ENCODE measurements around the gene PUS1.

The PUS1 gene

GRCh38 chr12:131909081-131909751, 19.9 kb upstream of the PUS1 start:
- TF ChIP-seq, protein P1, sequence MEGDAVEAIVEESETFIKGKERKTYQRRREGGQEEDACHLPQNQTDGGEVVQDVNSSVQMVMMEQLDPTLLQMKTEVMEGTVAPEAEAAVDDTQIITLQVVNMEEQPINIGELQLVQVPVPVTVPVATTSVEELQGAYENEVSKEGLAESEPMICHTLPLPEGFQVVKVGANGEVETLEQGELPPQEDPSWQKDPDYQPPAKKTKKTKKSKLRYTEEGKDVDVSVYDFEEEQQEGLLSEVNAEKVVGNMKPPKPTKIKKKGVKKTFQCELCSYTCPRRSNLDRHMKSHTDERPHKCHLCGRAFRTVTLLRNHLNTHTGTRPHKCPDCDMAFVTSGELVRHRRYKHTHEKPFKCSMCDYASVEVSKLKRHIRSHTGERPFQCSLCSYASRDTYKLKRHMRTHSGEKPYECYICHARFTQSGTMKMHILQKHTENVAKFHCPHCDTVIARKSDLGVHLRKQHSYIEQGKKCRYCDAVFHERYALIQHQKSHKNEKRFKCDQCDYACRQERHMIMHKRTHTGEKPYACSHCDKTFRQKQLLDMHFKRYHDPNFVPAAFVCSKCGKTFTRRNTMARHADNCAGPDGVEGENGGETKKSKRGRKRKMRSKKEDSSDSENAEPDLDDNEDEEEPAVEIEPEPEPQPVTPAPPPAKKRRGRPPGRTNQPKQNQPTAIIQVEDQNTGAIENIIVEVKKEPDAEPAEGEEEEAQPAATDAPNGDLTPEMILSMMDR (IDR thresholded peaks at IDR 0.05), result no peak
- Histone ChIP-seq H3K27me3 (no peaks in the 10 kb centered on the region), H3K4me3 (no peak overlapping the region), H3K27ac (no peak overlapping the region), H3K4me1 (peaks cover 6 to 27% (median 18%) of the 10 kb centered on the region in 4 donors), H3K36me3 (peaks cover 54 to 90% (median 79%) of the 10 kb centered on the region in 3 donors), H3K9me3 (no peaks in the 10 kb centered on the region)
- peak; percentile 13 to 62 for DNase-seq
- intact Hi-C loops (cut with DNase I; ENCODE audit: low total_unique reads), result no loop called here

DNA sequence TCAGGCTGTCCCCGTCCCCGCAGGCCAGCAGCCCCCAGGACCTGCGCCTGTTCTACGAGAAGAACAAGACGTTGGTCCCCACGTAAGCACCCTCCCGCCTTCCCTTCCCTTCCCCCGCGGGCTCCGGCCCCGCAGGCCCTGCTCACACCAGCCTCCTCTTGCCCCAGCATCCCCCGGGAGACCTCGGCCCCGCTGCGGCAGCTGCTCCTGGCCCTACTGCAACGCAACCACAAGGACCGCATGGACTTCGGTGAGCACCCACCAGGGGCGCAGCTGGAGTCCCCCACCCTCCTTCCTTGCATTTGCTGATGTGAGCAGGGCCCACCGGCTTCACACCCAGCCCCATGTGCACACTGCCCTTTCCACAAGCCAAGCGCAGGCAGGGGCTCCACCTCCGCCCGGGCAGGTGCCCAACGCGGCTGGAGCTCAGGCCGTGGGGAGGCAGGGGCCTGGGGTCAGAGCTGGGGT, 19.3 kb upstream of the PUS1 start:
- no peak for DNase-seq
- intact Hi-C loops (cut with DNase I; ENCODE audit: low total_unique reads), result no loop called here
- no peaks in the 10 kb centered on the region for H3K27me3 ChIP-seq
- no peak overlapping the region for H3K4me3 ChIP-seq
- H3K4me1 ChIP-seq, result peaks cover 6 to 21% (median 15%) of the 10 kb centered on the region in 4 donors
- TF ChIP-seq, protein P1 (IDR thresholded peaks at IDR 0.05), result no peak
- no peaks in the 10 kb centered on the region for H3K9me3 ChIP-seq
- no peak overlapping the region for H3K27ac ChIP-seq
- peaks cover 60 to 96% (median 85%) of the 10 kb centered on the region in 3 donors for H3K36me3 ChIP-seq

- Histone ChIP-seq H3K4me1 (peaks cover 6 to 17% (median 13%) of the 10 kb centered on the region in 4 donors), H3K36me3 (peaks cover 67 to 97% (median 92%) of the 10 kb centered on the region in 3 donors), H3K27ac (no peak overlapping the region), H3K4me3 (no peak overlapping the region), H3K27me3 (no peaks in the 10 kb centered on the region), H3K9me3 (no peaks in the 10 kb centered on the region)
- no peak for DNase-seq
- TF ChIP-seq, protein P1 (IDR thresholded peaks at IDR 0.05), result no peak
- intact Hi-C loops (cut with DNase I; ENCODE audit: low total_unique reads), result no loop called here
Measured at GRCh38 chr12:131910302-131911027, 18.6 kb upstream of the PUS1 start.

DNA sequence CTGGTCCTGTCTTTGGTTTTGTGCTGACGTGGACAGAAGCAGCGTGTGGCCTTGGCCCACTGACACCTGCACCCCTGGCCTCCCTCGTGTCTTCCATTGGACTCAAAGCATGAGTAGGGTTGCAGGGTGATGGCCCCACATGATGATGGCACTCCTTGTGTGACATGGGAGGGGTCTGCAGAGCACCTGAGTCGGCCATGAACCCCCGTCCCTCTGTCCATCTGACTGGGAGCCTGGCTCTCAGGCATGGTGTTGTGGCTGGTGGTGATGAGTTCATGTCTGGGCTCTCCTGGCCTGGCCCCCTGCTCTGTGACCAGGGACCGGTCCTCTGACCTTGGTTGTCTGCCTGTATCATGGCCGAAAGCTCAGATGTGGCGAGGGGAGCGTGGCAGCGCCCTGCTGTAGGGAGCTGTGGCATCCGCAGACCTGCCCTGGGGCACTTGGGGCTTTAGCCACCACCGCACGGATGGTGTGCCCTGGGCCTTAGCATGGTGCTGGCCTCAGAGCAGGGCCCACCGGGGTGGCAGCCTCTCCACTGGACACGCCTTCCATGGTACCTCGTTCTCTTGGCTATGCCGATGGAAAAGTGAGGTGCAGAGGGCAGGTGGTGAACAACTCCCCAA, 17.9 kb upstream of the PUS1 start:
- no peaks in the 10 kb centered on the region for H3K9me3 ChIP-seq
- H3K4me3 ChIP-seq, result no peak overlapping the region
- intact Hi-C loops (cut with DNase I; ENCODE audit: low total_unique reads), result no loop called here
- no peak overlapping the region for H3K27ac ChIP-seq
- no peak for DNase-seq
- TF ChIP-seq, protein P1 (IDR thresholded peaks at IDR 0.05), result no peak
- H3K36me3 ChIP-seq, result peaks cover 73 to 99% (median 99%) of the 10 kb centered on the region in 3 donors
- no peaks in the 10 kb centered on the region for H3K27me3 ChIP-seq
- H3K4me1 ChIP-seq, result peaks cover 6 to 17% (median 13%) of the 10 kb centered on the region in 4 donors

- peak overlapping the region; percentile 11 to 55 for H3K27ac ChIP-seq
- H3K4me1 ChIP-seq, result peaks cover 6 to 17% (median 13%) of the 10 kb centered on the region in 4 donors
- TF ChIP-seq, protein P1 (IDR thresholded peaks at IDR 0.05), result no peak
- DNase-seq, result no peak
- H3K27me3 ChIP-seq, result no peaks in the 10 kb centered on the region
- intact Hi-C loops (cut with DNase I; ENCODE audit: low total_unique reads), result no loop called here
- H3K4me3 ChIP-seq, result no peak overlapping the region
- H3K9me3 ChIP-seq, result no peaks in the 10 kb centered on the region
- peaks cover 79 to 100% (median 100%) of the 10 kb centered on the region in 3 donors for H3K36me3 ChIP-seq
Measured at GRCh38 chr12:131911851-131912477, 17.1 kb upstream of the PUS1 start.

Measured in tibial artery (tissue), 4 donors.